Measurements from ENCODE around the gene IQCE. TPM values are rescaled to one million over a fixed set of nuclear protein-coding genes. Genes with fewer than 3 reads are reported as not detected.

IQCE gene
- total and polyA plus RNA-seq, 12 donors, result 4.2 to 13.8 (median 9.3) TPM

- peak in 1 of 9 donors; percentile 15 for TF ChIP-seq CTCF (IDR thresholded peaks at IDR 0.05)
- Histone ChIP-seq H3K9me3 (peaks cover 0 to 3% (median 0%) of the 10 kb centered on the region in 11 donors), H3K27ac (no peak overlapping the region), H3K4me1 (peaks cover 8 to 36% (median 26%) of the 10 kb centered on the region in 9 donors), H3K36me3 (peaks cover 0 to 60% (median 5%) of the 10 kb centered on the region in 9 donors), H3K4me3 (no peak overlapping the region), H3K27me3 (no peaks in the 10 kb centered on the region)
- DNase-seq (no peak), ATAC-seq (no peak)
- intact Hi-C loops (cut with DNase I), result loop anchor here in 1 of 10 donors (10.0 kb wide), 1 partner anchor 87 kb away; no protein-coding TSS in a partner anchor
- WGBS, 2 donors, result 94 to 95% methylated on average over 42 to 43 of the region's 43 CpGs
These were observed 103.0 kb downstream of the IQCE start for GRCh38 chr7:2661602-2662272.

- TF ChIP-seq CTCF (IDR thresholded peaks at IDR 0.05), result no peak
- H3K9me3 ChIP-seq, result peaks cover 0 to 5% (median 0%) of the 10 kb centered on the region in 11 donors
- peak overlapping the region in 5 of 10 donors; percentile 25 to 68 (median 29) for H3K27ac ChIP-seq
- no peaks in the 10 kb centered on the region for H3K27me3 ChIP-seq
- intact Hi-C loops (cut with DNase I), result loop anchor here in 1 of 10 donors (10.0 kb wide), 1 partner anchor 88 kb away; no protein-coding TSS in a partner anchor
- H3K4me3 ChIP-seq, result no peak overlapping the region
- WGBS, 2 donors, result 71 to 75% methylated on average over 33 of the region's 33 CpGs
- DNase-seq, result no peak
- H3K4me1 ChIP-seq, result peaks cover 8 to 36% (median 26%) of the 10 kb centered on the region in 9 donors
- ATAC-seq, result peak in 4 of 8 donors; percentile 1 to 4 (median 1)
- peaks cover 0 to 55% (median 5%) of the 10 kb centered on the region in 9 donors for H3K36me3 ChIP-seq
These were observed 103.7 kb downstream of the IQCE start for GRCh38 chr7:2662273-2663120.

- ATAC-seq (peak; percentile 20 to 68 (median 59)), DNase-seq (peak in 1 of 2 donors; percentile 58)
- intact Hi-C loops (cut with DNase I), result loop anchor here in 1 of 10 donors (10.0 kb wide), 1 partner anchor 89 kb away; no protein-coding TSS in a partner anchor
- H3K27ac ChIP-seq, result peak overlapping the region in 6 of 10 donors; percentile 25 to 68 (median 29)
- WGBS, 2 donors, result 45 to 49% methylated on average over 30 of the region's 30 CpGs
- peaks cover 0 to 47% (median 4%) of the 10 kb centered on the region in 9 donors for H3K36me3 ChIP-seq
- no peak for TF ChIP-seq CTCF (IDR thresholded peaks at IDR 0.05)
- H3K9me3 ChIP-seq, result peaks cover 0 to 5% (median 0%) of the 10 kb centered on the region in 11 donors
- peaks cover 8 to 36% (median 26%) of the 10 kb centered on the region in 9 donors for H3K4me1 ChIP-seq
- H3K4me3 ChIP-seq, result no peak overlapping the region
- H3K27me3 ChIP-seq, result peaks cover 0 to 3% (median 0%) of the 10 kb centered on the region in 7 donors
These were observed 104.5 kb downstream of the IQCE start for GRCh38 chr7:2663121-2663886.
